Ectodermal cell (in vitro differentiated cells): Measurements from ENCODE around the gene RPRML.

ENCODE experiments used
- H3K27ac ChIP-seq: 2 replicates; pipeline ENCODE4 v1.7.0; 2013; ENCODE audit warnings: mild to moderate bottlenecking, low read depth, low read length; ENCODE audit not compliant: insufficient read depth, poor library complexity, severe bottlenecking
- H3K27me3 ChIP-seq: 2 replicates; pipeline ENCODE4 v1.7.0; 2013; ENCODE audit warnings: mild to moderate bottlenecking, low read length; ENCODE audit not compliant: insufficient read depth, control insufficient read depth, poor library complexity, severe bottlenecking
- H3K36me3 ChIP-seq: one replicate; pipeline ENCODE4 v1.7.0; 2013; ENCODE audit warnings: low read length; ENCODE audit not compliant: control insufficient read depth, insufficient read depth
- H3K4me1 ChIP-seq: one replicate; pipeline ENCODE4 v1.7.0; 2013; ENCODE audit warnings: low read length; ENCODE audit not compliant: control insufficient read depth, insufficient read depth
- H3K4me3 ChIP-seq: 2 replicates; pipeline ENCODE4 v1.7.0; 2013; ENCODE audit warnings: low read depth, low read length, control low read depth; ENCODE audit not compliant: insufficient read depth
- H3K9me3 ChIP-seq: 2 replicates; pipeline ENCODE4 v1.7.0; 2013; ENCODE audit warnings: mild to moderate bottlenecking, low read length, moderate library complexity; ENCODE audit not compliant: control insufficient read depth
- WGBS, 2 experiments: methylation state at CpG; one replicate each; pipeline ENCODE4 v1.1.7; 2013; ENCODE audit warnings: missing lambda C conversion rate in 2 of 2; 5-methylcytosine and 5-hydroxymethylcytosine counted together

The RPRML gene

DNA sequence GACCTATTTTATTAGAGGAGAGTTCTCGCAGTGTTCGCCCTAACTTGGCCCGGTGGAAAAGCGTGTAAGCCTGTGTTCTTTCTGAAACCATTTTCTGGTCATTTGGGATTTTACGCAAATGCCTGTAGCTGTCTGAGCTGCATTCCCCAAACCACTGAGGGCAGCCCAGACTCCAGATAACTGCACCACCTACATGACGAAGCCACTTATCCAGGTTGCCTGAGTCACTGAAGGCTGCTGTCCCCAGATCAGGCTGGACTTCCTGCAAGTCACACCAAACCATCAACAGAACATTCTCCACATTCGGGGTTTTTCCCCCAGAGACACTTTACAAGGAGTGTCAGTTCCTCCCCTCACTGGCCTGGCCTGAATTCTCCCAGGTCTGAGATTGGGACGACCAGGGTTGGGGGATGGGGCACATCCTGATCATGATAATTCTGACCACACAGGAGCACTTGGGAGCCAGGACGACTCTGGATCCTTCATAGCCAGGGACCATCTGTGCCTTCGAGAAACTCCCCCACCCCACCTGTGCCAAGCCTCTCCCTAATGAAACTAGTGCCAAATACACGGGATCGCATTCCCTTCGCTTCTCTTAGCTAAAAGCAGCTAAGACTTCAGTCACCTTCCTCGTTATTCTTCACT lies 2.3 kb downstream of the RPRML start:
- Histone ChIP-seq H3K4me1 (peaks cover 10% of the 10 kb centered on the region), H3K9me3 (no peaks in the 10 kb centered on the region), H3K4me3 (no peak overlapping the region), H3K27ac (no peak overlapping the region), H3K27me3 (peaks cover 34% of the 10 kb centered on the region), H3K36me3 (no peaks in the 10 kb centered on the region)
- 57 to 60% methylated on average over 14 of the region's 14 CpGs for WGBS, 2 experiments

GRCh38 chr17:46975287-46975686 lies 3.8 kb downstream of the RPRML start:
- Histone ChIP-seq H3K36me3 (no peaks in the 10 kb centered on the region), H3K4me1 (peaks cover 5% of the 10 kb centered on the region), H3K4me3 (no peak overlapping the region), H3K9me3 (no peaks in the 10 kb centered on the region), H3K27ac (no peak overlapping the region), H3K27me3 (peaks cover 33% of the 10 kb centered on the region)
- 66 to 70% methylated on average over 4 of the region's 4 CpGs for WGBS, 2 experiments

DNA sequence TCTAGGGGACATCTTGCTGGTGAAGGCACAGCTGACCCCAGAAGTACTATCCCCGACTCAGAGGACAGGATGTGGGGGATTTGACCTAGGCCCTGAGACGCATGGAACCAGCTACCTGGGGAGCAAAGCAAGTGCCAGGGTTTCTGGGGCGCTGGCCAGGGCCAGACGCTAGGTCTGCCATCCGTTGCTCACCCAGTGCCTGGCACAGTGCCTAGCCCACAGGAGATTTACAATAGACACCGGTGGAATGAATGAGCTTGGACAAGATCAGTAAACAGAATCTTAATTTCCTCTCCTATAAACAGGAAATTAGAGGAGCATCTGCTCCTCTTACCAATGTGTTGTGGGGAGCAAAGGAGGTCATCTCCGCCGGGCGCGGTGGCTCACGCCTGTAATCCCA lies 5.0 kb downstream of the RPRML start:
- H3K9me3 ChIP-seq: no peaks in the 10 kb centered on the region
- no peaks in the 10 kb centered on the region for H3K36me3 ChIP-seq
- H3K27me3 ChIP-seq: peaks cover 21% of the 10 kb centered on the region
- H3K27ac ChIP-seq: no peak overlapping the region
- H3K4me1 ChIP-seq: peaks cover 5% of the 10 kb centered on the region
- no peak overlapping the region for H3K4me3 ChIP-seq
- WGBS, 2 experiments: 93 to 94% methylated on average over 11 of the region's 11 CpGs

DNA sequence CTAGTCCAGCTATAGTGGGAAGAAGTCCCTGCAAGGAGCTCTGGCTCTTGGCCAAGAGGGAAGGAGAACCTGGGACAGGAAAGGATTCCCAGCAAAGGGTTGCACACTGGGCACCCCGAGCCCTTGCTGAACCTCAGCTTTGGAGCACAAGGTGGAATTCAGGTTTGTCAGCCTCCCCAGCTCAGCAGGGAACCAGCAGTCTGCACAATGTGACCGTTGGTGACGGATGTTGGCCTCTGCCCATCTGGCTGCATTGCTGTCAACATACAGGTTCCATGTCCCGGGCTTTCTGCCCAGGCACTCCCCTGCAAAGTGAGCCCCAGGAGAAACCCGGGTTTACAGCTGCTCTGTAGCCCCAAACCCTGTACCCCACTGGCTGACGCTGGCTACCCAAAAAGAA lies 6.7 kb downstream of the RPRML start:
- H3K9me3 ChIP-seq: no peaks in the 10 kb centered on the region
- no peak overlapping the region for H3K4me3 ChIP-seq
- WGBS, 2 experiments: 81 to 82% methylated on average over 6 of the region's 6 CpGs
- no peak overlapping the region for H3K27ac ChIP-seq
- peaks cover 5% of the 10 kb centered on the region for H3K27me3 ChIP-seq
- peaks cover 5% of the 10 kb centered on the region for H3K4me1 ChIP-seq
- no peaks in the 10 kb centered on the region for H3K36me3 ChIP-seq

GRCh38 chr17:46971647-46972300 lies 7.3 kb downstream of the RPRML start:
- Histone ChIP-seq H3K36me3 (no peaks in the 10 kb centered on the region), H3K9me3 (no peaks in the 10 kb centered on the region), H3K4me1 (peaks cover under 1% of the 10 kb centered on the region), H3K27me3 (no peaks in the 10 kb centered on the region), H3K4me3 (no peak overlapping the region), H3K27ac (no peak overlapping the region)
- 81 to 83% methylated on average over 10 of the region's 10 CpGs for WGBS, 2 experiments

- H3K4me3 ChIP-seq: no peak overlapping the region
- H3K9me3 ChIP-seq: no peaks in the 10 kb centered on the region
- no peaks in the 10 kb centered on the region for H3K27me3 ChIP-seq
- 92 to 95% methylated on average over 8 of the region's 8 CpGs for WGBS, 2 experiments
- H3K36me3 ChIP-seq: no peaks in the 10 kb centered on the region
- H3K4me1 ChIP-seq: no peaks in the 10 kb centered on the region
- H3K27ac ChIP-seq: no peak overlapping the region
Measured at GRCh38 chr17:46968896-46969295, 10.2 kb downstream of the RPRML start.

DNA sequence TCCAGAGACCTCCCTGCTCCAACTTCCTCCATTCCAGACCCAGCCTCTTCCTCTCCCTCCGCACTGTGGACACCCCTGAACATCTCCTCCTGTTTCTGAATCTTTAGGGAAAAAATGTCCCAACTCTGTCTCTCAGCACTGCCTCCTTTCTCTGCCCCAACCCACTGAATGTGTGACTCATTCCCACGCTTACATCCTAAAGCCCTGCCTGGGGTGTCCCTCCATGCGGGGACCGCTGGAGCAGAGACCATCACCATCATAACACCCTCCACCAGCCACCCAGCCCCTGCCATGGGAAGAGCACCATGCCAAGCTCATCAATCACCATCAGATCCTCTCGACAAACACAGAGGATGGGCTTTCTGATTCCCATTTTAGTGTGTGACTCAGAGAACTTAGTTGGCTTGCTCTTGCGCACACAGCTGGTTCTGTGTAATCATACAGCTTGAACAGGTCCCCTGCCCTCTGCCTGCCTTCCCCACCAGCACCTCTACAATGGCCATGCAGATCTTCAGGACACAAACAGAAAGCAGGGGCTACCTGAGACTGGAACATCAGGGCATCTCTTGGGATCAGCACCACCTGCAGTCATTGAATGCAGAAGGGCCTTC lies 10.7 kb downstream of the RPRML start:
- WGBS, 2 experiments: 87 to 90% methylated on average over 6 of the region's 6 CpGs
- Histone ChIP-seq H3K36me3 (no peaks in the 10 kb centered on the region), H3K4me3 (no peak overlapping the region), H3K4me1 (no peaks in the 10 kb centered on the region), H3K27me3 (no peaks in the 10 kb centered on the region), H3K27ac (no peak overlapping the region), H3K9me3 (no peaks in the 10 kb centered on the region)

- no peaks in the 10 kb centered on the region for H3K4me1 ChIP-seq
- H3K27ac ChIP-seq: no peak overlapping the region
- WGBS, 2 experiments: 71 to 72% methylated on average over 9 of the region's 9 CpGs
- H3K36me3 ChIP-seq: no peaks in the 10 kb centered on the region
- H3K9me3 ChIP-seq: no peaks in the 10 kb centered on the region
- H3K27me3 ChIP-seq: peaks cover 7% of the 10 kb centered on the region
- H3K4me3 ChIP-seq: no peak overlapping the region
Measured at GRCh38 chr17:46964315-46965265, 14.5 kb downstream of the RPRML start.

GRCh38 chr17:46963571-46963970 lies 15.5 kb downstream of the RPRML start:
- Histone ChIP-seq H3K4me1 (no peaks in the 10 kb centered on the region), H3K36me3 (no peaks in the 10 kb centered on the region), H3K27me3 (peaks cover 7% of the 10 kb centered on the region), H3K4me3 (no peak overlapping the region), H3K9me3 (no peaks in the 10 kb centered on the region), H3K27ac (no peak overlapping the region)
- WGBS, 2 experiments: 73% methylated on average over 2 of the region's 2 CpGs

DNA sequence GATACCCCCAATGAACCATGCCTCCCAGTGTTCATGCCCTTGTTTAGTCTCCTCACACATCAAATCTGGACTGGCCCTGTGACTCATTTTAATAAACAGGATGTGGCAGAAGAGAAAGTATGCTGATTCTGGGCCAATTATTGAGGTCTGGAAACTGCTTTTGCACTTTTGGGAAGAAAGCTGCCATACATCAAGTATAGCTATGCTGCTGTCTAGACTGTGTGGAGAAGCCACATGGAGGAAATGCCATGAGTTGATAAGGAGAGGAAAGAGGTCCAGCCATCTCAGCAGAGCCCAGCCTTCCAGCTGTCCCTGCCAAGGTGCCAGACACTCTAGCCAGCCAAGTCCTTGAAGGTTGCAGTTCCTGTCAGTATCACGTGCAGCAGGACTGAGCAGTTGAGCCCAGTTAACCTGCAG lies 16.7 kb downstream of the RPRML start:
- Histone ChIP-seq H3K4me3 (no peak overlapping the region), H3K27me3 (peaks cover 7% of the 10 kb centered on the region), H3K4me1 (no peaks in the 10 kb centered on the region), H3K27ac (no peak overlapping the region), H3K9me3 (no peaks in the 10 kb centered on the region), H3K36me3 (no peaks in the 10 kb centered on the region)
- 21% methylated on average over 1 of the region's 1 CpG for WGBS, 2 experiments
